Right atrium auricular region (tissue), 2 donors: ENCODE data around the gene SIGLEC15. TPM values are rescaled to one million over a fixed set of nuclear protein-coding genes. Genes with fewer than 3 reads are reported as not detected.

Experiments
- DNase-seq: peaks from one replicate; pipeline ENCODE4 v3.0.0-alpha.2; 2019; ENCODE audit warnings: low spot score
- H3K27ac ChIP-seq, 2 donors: fragments of 200-600 bp; sonication (generic); 1 replicate in 1 of 2; 2 replicates in 1 of 2; pipeline ENCODE4 v1.5.1; 2016 to 2019
- H3K27me3 ChIP-seq, 2 donors: fragments of 200-600 bp; sonication (generic); one replicate each; pipeline versions ENCODE4 v1.5.1 to v1.6.0; 2017 to 2019
- H3K36me3 ChIP-seq: fragments of 200-600 bp; sonication (generic); one replicate; pipeline ENCODE4 v1.5.1; 2016
- H3K4me1 ChIP-seq, 2 donors: fragments of 200-600 bp; sonication (generic); one replicate each; pipeline versions ENCODE4 v1.5.1 to v1.6.0; 2017 to 2019
- H3K4me3 ChIP-seq, 2 donors: fragments of 200-600 bp; sonication (generic); 1 replicate in 1 of 2; 2 replicates in 1 of 2; pipeline ENCODE4 v1.5.1; 2017 to 2019; ENCODE audit warnings: mild to moderate bottlenecking in 1 of 2, moderate library complexity in 1 of 2
- H3K9me3 ChIP-seq, 2 donors: fragments of 200-600 bp; sonication (generic); one replicate each; pipeline ENCODE4 v1.5.1; 2019
- CTCF ChIP-seq, 2 donors: fragments of 200-600 bp; sonication (generic); IDR thresholded peaks; one replicate each; pipeline ENCODE4 v1.5.1; 2019; ENCODE audit warnings: antibody characterized with exemption in 2 of 2
- total RNA-seq, 2 donors: library from RNA; depleted of rRNA; stranded (reverse); fragments of >200 nt; gene quantifications; one replicate each; pipeline ENCODE4 v1.1.0, GENCODE V29; 2016

The SIGLEC15 gene
- total RNA-seq, 2 donors from 2014 or later = 1.9 TPM; not detected in 1

GRCh38 chr18:45833846-45834245 lies 8.4 kb downstream of the SIGLEC15 start:
- H3K36me3 ChIP-seq = no peaks in the 10 kb centered on the region
- H3K27ac ChIP-seq = no peak overlapping the region
- DNase-seq = no peak
- TF ChIP-seq CTCF (IDR thresholded peaks at IDR 0.05) = no peak
- no peaks in the 10 kb centered on the region for H3K9me3 ChIP-seq
- no peaks in the 10 kb centered on the region for H3K27me3 ChIP-seq
- H3K4me1 ChIP-seq = peaks cover 0 to 27% of the 10 kb centered on the region in 2 donors
- no peak overlapping the region for H3K4me3 ChIP-seq

GRCh38 chr18:45834306-45834705 lies 8.8 kb downstream of the SIGLEC15 start:
- no peaks in the 10 kb centered on the region for H3K27me3 ChIP-seq
- H3K4me3 ChIP-seq = no peak overlapping the region
- H3K27ac ChIP-seq = no peak overlapping the region
- H3K4me1 ChIP-seq = peaks cover 0 to 27% of the 10 kb centered on the region in 2 donors
- DNase-seq = no peak
- no peaks in the 10 kb centered on the region for H3K36me3 ChIP-seq
- no peaks in the 10 kb centered on the region for H3K9me3 ChIP-seq
- no peak for TF ChIP-seq CTCF (IDR thresholded peaks at IDR 0.05)

- no peaks in the 10 kb centered on the region for H3K27me3 ChIP-seq
- peaks cover 0 to 24% of the 10 kb centered on the region in 2 donors for H3K4me1 ChIP-seq
- TF ChIP-seq CTCF (IDR thresholded peaks at IDR 0.05) = no peak
- H3K9me3 ChIP-seq = no peaks in the 10 kb centered on the region
- H3K36me3 ChIP-seq = no peaks in the 10 kb centered on the region
- H3K27ac ChIP-seq = no peak overlapping the region
- H3K4me3 ChIP-seq = no peak overlapping the region
- DNase-seq = no peak
These were observed 9.7 kb downstream of the SIGLEC15 start for GRCh38 chr18:45835057-45835636.

GRCh38 chr18:45836242-45837205 lies 11.0 kb downstream of the SIGLEC15 start:
- no peak overlapping the region for H3K4me3 ChIP-seq
- H3K27me3 ChIP-seq = no peaks in the 10 kb centered on the region
- no peak for TF ChIP-seq CTCF (IDR thresholded peaks at IDR 0.05)
- H3K36me3 ChIP-seq = no peaks in the 10 kb centered on the region
- H3K27ac ChIP-seq = no peak overlapping the region
- no peak for DNase-seq
- no peaks in the 10 kb centered on the region for H3K9me3 ChIP-seq
- peaks cover 0 to 24% of the 10 kb centered on the region in 2 donors for H3K4me1 ChIP-seq

GRCh38 chr18:45837283-45838070 lies 12.0 kb downstream of the SIGLEC15 start:
- H3K27ac ChIP-seq = no peak overlapping the region
- H3K4me1 ChIP-seq = peaks cover 0 to 24% of the 10 kb centered on the region in 2 donors
- no peaks in the 10 kb centered on the region for H3K27me3 ChIP-seq
- H3K4me3 ChIP-seq = peak overlapping the region; percentile 19 to 47
- TF ChIP-seq CTCF (IDR thresholded peaks at IDR 0.05) = peak in 1 of 2 donors; percentile 66
- H3K9me3 ChIP-seq = no peaks in the 10 kb centered on the region
- no peaks in the 10 kb centered on the region for H3K36me3 ChIP-seq
- DNase-seq = no peak
